HEK293T (cell line): Measurements from ENCODE around the gene HS3ST3A1.

Source experiments
- CTCF ChIA-PET: fragments of 350-600 bp; formaldehyde crosslinking; extraction: SDS; loops from one replicate; lab custom pipeline; 2021; ENCODE audit warnings: antibody characterized with exemption, inconsistent platforms; lab: Yijun Ruan, JAX
- POLR2A ChIA-PET: fragments of 350-600 bp; formaldehyde crosslinking; extraction: SDS; loops from one replicate; lab custom pipeline; 2020; ENCODE audit warnings: antibody characterized with exemption, inconsistent platforms; lab: Yijun Ruan, JAX
- DNase-seq: peaks from one replicate; pipeline ENCODE4 v3.0.0; 2012; ENCODE audit warnings: mixed read lengths; ENCODE audit errors: extremely low spot score
- ARNT ChIP-seq: fragments of 450-650 bp; IDR thresholded peaks from 2 replicates; pipeline ENCODE4 v1.6.1; 2017; ENCODE audit warnings: mild to moderate bottlenecking
- BHLHE40 ChIP-seq: fragments of 450-650 bp; IDR thresholded peaks from 2 replicates; pipeline ENCODE4 v1.6.1; 2016; ENCODE audit warnings: mild to moderate bottlenecking, moderate library complexity, borderline replicate concordance
- CTBP1 ChIP-seq: fragments of 450-650 bp; IDR thresholded peaks from 2 replicates; pipeline ENCODE4 v1.6.1; 2016; ENCODE audit warnings: borderline replicate concordance
- ELF4 ChIP-seq: fragments of 450-650 bp; IDR thresholded peaks from 2 replicates; pipeline ENCODE4 v1.6.1; 2017; ENCODE audit warnings: antibody characterized with exemption
- FOXA1 ChIP-seq: fragments of 450-650 bp; IDR thresholded peaks from 2 replicates; pipeline ENCODE4 v1.6.1; 2016; ENCODE audit warnings: mild to moderate bottlenecking
- FOXK2 ChIP-seq: fragments of 450-650 bp; IDR thresholded peaks from 2 replicates; pipeline ENCODE4 v1.6.1; 2016; ENCODE audit warnings: mild to moderate bottlenecking
- FOXM1 ChIP-seq: fragments of 450-650 bp; IDR thresholded peaks from 2 replicates; pipeline ENCODE4 v1.6.1; 2017; ENCODE audit warnings: mild to moderate bottlenecking, borderline replicate concordance
- HDGF ChIP-seq: fragments of 450-650 bp; IDR thresholded peaks from 2 replicates; pipeline ENCODE4 v1.6.1; 2017; ENCODE audit warnings: antibody characterized with exemption, borderline replicate concordance
- L3MBTL2 ChIP-seq: fragments of 450-650 bp; conservative IDR thresholded peaks from 2 replicates; pipeline ENCODE4 v1.6.1; 2016; ENCODE audit warnings: mild to moderate bottlenecking
- LEF1 ChIP-seq: fragments of 450-650 bp; IDR thresholded peaks from 2 replicates; pipeline ENCODE4 v1.6.1; 2017; ENCODE audit warnings: mild to moderate bottlenecking, borderline replicate concordance
- NFRKB ChIP-seq: fragments of 450-650 bp; IDR thresholded peaks from 2 replicates; pipeline ENCODE4 v1.6.1; 2016; ENCODE audit warnings: mild to moderate bottlenecking, moderate library complexity
- PKNOX1 ChIP-seq: fragments of 450-650 bp; IDR thresholded peaks from 2 replicates; pipeline ENCODE4 v1.6.1; 2016
- SP1 ChIP-seq: fragments of 450-650 bp; IDR thresholded peaks from 2 replicates; pipeline ENCODE4 v1.6.1; 2017
- SUZ12 ChIP-seq: fragments of 450-650 bp; IDR thresholded peaks from 2 replicates; pipeline ENCODE4 v1.6.1; 2016; ENCODE audit warnings: mild to moderate bottlenecking
- TARDBP ChIP-seq: fragments of 450-650 bp; IDR thresholded peaks from 2 replicates; pipeline ENCODE4 v1.6.1; 2016
- ZNF384 ChIP-seq: fragments of 450-650 bp; IDR thresholded peaks from 2 replicates; pipeline ENCODE4 v1.6.1; 2016

Gene HS3ST3A1

GRCh38 chr17:13596241-13596923 lies 5.3 kb downstream of the HS3ST3A1 start:
- ChIA-PET POLR2A (no interaction called here), CTCF (interaction anchor here (1.0 to 1.3 kb wide), 3 partner anchors 701 to 706 kb away, joined by 3 read pairs; partner anchors contain the start of gene HS3ST3B1)
- DNase-seq, result no peak
- TF ChIP-seq FOXA1, result no peak

- DNase-seq, result no peak
- no peak for TF ChIP-seq FOXA1
- TF ChIP-seq L3MBTL2, result no peak
- TF ChIP-seq ZNF384, result no peak
- TF ChIP-seq LEF1, result no peak
- TF ChIP-seq ARNT, result no peak
- TF ChIP-seq SP1, result no peak
- TF ChIP-seq HDGF, result no peak
- no peak for TF ChIP-seq SUZ12
- no peak for TF ChIP-seq CTBP1
- no peak for TF ChIP-seq ELF4
- TF ChIP-seq NFRKB, result no peak
- CTCF ChIA-PET, result interaction anchor here (1.1 kb wide), 1 partner anchor 707 kb away, joined by 3 read pairs; no protein-coding TSS in a partner anchor
- POLR2A ChIA-PET, result no interaction called here
Measured at GRCh38 chr17:13595599-13595899, 6.2 kb downstream of the HS3ST3A1 start.

- peak; percentile 52 for DNase-seq
- ChIA-PET CTCF (interaction anchor here (0.6 to 1.3 kb wide), 4 partner anchors 32 to 707 kb away, joined by 3 to 4 read pairs (median 3); partner anchors contain the start of gene HS3ST3B1), POLR2A (no interaction called here)
- no peak for TF ChIP-seq HDGF
- no peak for TF ChIP-seq CTBP1
- TF ChIP-seq PKNOX1, result no peak
- TF ChIP-seq ELF4, result no peak
- TF ChIP-seq ARNT, result no peak
- TF ChIP-seq NFRKB, result no peak
- no peak for TF ChIP-seq ZNF384
- no peak for TF ChIP-seq TARDBP
- no peak for TF ChIP-seq SP1
- TF ChIP-seq FOXK2, result no peak
- TF ChIP-seq L3MBTL2, result no peak
- no peak for TF ChIP-seq BHLHE40
- TF ChIP-seq FOXA1, result no peak
- TF ChIP-seq FOXM1, result no peak
- no peak for TF ChIP-seq SUZ12
- no peak for TF ChIP-seq LEF1
Measured at GRCh38 chr17:13594762-13595598, 6.7 kb downstream of the HS3ST3A1 start.

GRCh38 chr17:13594310-13594709 lies 7.4 kb downstream of the HS3ST3A1 start:
- ChIA-PET CTCF (interaction anchor here (0.6 to 1.3 kb wide), 3 partner anchors 31 to 707 kb away, joined by 3 to 4 read pairs (median 3); partner anchors contain the start of gene HS3ST3B1), POLR2A (no interaction called here)
- DNase-seq, result no peak
- TF ChIP-seq CTBP1 (no peak), BHLHE40 (no peak), NFRKB (no peak), LEF1 (no peak), ZNF384 (no peak), L3MBTL2 (no peak), FOXA1 (no peak), FOXK2 (no peak), SUZ12 (no peak), ELF4 (no peak), SP1 (no peak), PKNOX1 (no peak), ARNT (no peak), HDGF (no peak), TARDBP (no peak)

- POLR2A ChIA-PET, result no interaction called here
- DNase-seq, result no peak
- CTCF ChIA-PET, result interaction anchor here (0.6 to 1.3 kb wide), 4 partner anchors 31 to 1333 kb away, joined by 3 to 4 read pairs (median 3); partner anchors contain the start of gene HS3ST3B1
- no peak for TF ChIP-seq L3MBTL2
- TF ChIP-seq PKNOX1, result no peak
Measured at GRCh38 chr17:13593757-13594156, 8.0 kb downstream of the HS3ST3A1 start.

GRCh38 chr17:13593021-13593751 lies 8.5 kb downstream of the HS3ST3A1 start:
- ChIA-PET POLR2A (interaction anchor here (1.2 kb wide), 1 partner anchor 708 kb away, joined by 3 read pairs; the partner anchor contains the start of gene HS3ST3B1), CTCF (interaction anchor here (0.6 to 0.9 kb wide), 3 partner anchors 14 to 1333 kb away, joined by 3 read pairs; no protein-coding TSS in a partner anchor)
- DNase-seq, result no peak
- no peak for TF ChIP-seq TARDBP
- no peak for TF ChIP-seq FOXA1
- TF ChIP-seq L3MBTL2, result no peak
- TF ChIP-seq HDGF, result no peak
- no peak for TF ChIP-seq LEF1
- no peak for TF ChIP-seq SUZ12
- no peak for TF ChIP-seq BHLHE40
- no peak for TF ChIP-seq NFRKB
- TF ChIP-seq ZNF384, result no peak
- no peak for TF ChIP-seq FOXM1
- no peak for TF ChIP-seq PKNOX1
- no peak for TF ChIP-seq FOXK2
- no peak for TF ChIP-seq SP1
- TF ChIP-seq ARNT, result no peak
- no peak for TF ChIP-seq ELF4
- no peak for TF ChIP-seq CTBP1
